HepG2 (cell line): ENCODE data around the gene RNF25. TPM values are rescaled to one million over a fixed set of nuclear protein-coding genes. Genes with fewer than 3 reads are reported as not detected.
A peak's percentile ranks its signal among the peaks of the same experiment; 100 is the strongest.

ENCODE experiments used
- ARHGAP35 ChIP-seq: sonication (generic); formaldehyde crosslinking; IDR thresholded peaks from 2 replicates; pipeline ENCODE4 v1.9.0; 2022; ENCODE audit warnings: mild to moderate bottlenecking, inconsistent platforms, moderate library complexity, missing genetic modification reagents, borderline replicate concordance
- BRD4 ChIP-seq: sonication (generic); formaldehyde crosslinking; IDR thresholded peaks from 2 replicates; pipeline ENCODE4 v1.4.0; 2020; ENCODE audit warnings: missing genetic modification reagents
- EP300 ChIP-seq, 3 experiments: sonication (generic) in 1 of 3; formaldehyde crosslinking in 1 of 3; IDR thresholded peaks; 2 replicates each; pipeline versions ENCODE4 v1.5.1 to v1.6.1; 2011 to 2020; ENCODE audit warnings: low read depth in 2 of 3, low read length in 2 of 3, borderline replicate concordance in 1 of 3, improper control_type of control experiment in 1 of 3, mild to moderate bottlenecking in 1 of 3, missing genetic modification reagents in 1 of 3, moderate library complexity in 1 of 3
- ETV5 ChIP-seq: IDR thresholded peaks from 2 replicates; pipeline ENCODE4 v1.6.1; 2018; ENCODE audit warnings: missing biosample characterization, missing genetic modification reagents, inconsistent platforms, borderline replicate concordance
- GATAD1 ChIP-seq: IDR thresholded peaks from 2 replicates; pipeline ENCODE4 v1.6.1; 2016; ENCODE audit warnings: missing genetic modification reagents, missing compliant biosample characterization
- HHEX ChIP-seq: IDR thresholded peaks from 2 replicates; pipeline ENCODE4 v1.6.1; 2016; ENCODE audit warnings: control low read depth
- HNF4G ChIP-seq, 2 experiments: sonication (generic) in 1 of 2; formaldehyde crosslinking in 1 of 2; IDR thresholded peaks; 2 replicates each; pipeline versions ENCODE4 v1.4.0 to v1.6.1; 2011 to 2020; ENCODE audit warnings: borderline replicate concordance in 2 of 2, low read depth in 2 of 2, mild to moderate bottlenecking in 2 of 2, low read length in 1 of 2, missing genetic modification reagents in 1 of 2, moderate library complexity in 1 of 2
- KLF16 ChIP-seq, 2 experiments: sonication (generic) in 1 of 2; formaldehyde crosslinking in 1 of 2; IDR thresholded peaks; 2 replicates each; pipeline versions ENCODE4 v1.6.1 to v1.8.0; 2016 to 2023; ENCODE audit warnings: missing genetic modification reagents in 2 of 2, missing compliant biosample characterization in 1 of 2
- MATR3 ChIP-seq: sonication (generic); formaldehyde crosslinking; IDR thresholded peaks from 2 replicates; pipeline ENCODE4 v1.4.0; 2020; ENCODE audit warnings: missing genetic modification reagents
- MTF1 ChIP-seq: sonication (generic); formaldehyde crosslinking; IDR thresholded peaks from 2 replicates; pipeline ENCODE4 v1.5.0; 2020; ENCODE audit warnings: missing genetic modification reagents
- NCOR1 ChIP-seq: fragments of 200-600 bp; sonication (generic); IDR thresholded peaks from 2 replicates; pipeline ENCODE4 v1.7.0; 2017; ENCODE audit warnings: antibody characterized with exemption, low read length, borderline replicate concordance
- NR2F6 ChIP-seq, 2 experiments: IDR thresholded peaks; 2 replicates each; pipeline ENCODE4 v1.6.1; 2016; ENCODE audit warnings: antibody characterized with exemption in 1 of 2, mild to moderate bottlenecking in 1 of 2
- RARA ChIP-seq: IDR thresholded peaks from 2 replicates; pipeline ENCODE4 v1.6.1; 2016; ENCODE audit warnings: missing genetic modification reagents, missing compliant biosample characterization
- RBFOX2 ChIP-seq: fragments of 200-400 bp; formaldehyde crosslinking; IDR thresholded peaks from 2 replicates; pipeline ENCODE4 v1.6.1; 2017; ENCODE audit warnings: low read depth, mild to moderate bottlenecking, low read length
- TARDBP ChIP-seq: sonication (generic); formaldehyde crosslinking; IDR thresholded peaks from 2 replicates; pipeline ENCODE4 v1.8.0; 2022; ENCODE audit warnings: mild to moderate bottlenecking, missing genetic modification reagents
- ZNF160 ChIP-seq: sonication (generic); formaldehyde crosslinking; IDR thresholded peaks from 2 replicates; pipeline ENCODE4 v1.8.0; 2022; ENCODE audit warnings: mild to moderate bottlenecking, inconsistent platforms, missing genetic modification reagents
- ZNF572 ChIP-seq: sonication (generic); formaldehyde crosslinking; IDR thresholded peaks from 2 replicates; pipeline ENCODE4 v1.5.1; 2020; ENCODE audit warnings: mild to moderate bottlenecking, missing genetic modification reagents
- ZNF614 ChIP-seq: IDR thresholded peaks from 2 replicates; pipeline ENCODE4 v1.6.1; 2018; ENCODE audit warnings: missing biosample characterization, missing genetic modification reagents, inconsistent platforms, borderline replicate concordance
- ZNF775 ChIP-seq: sonication (generic); formaldehyde crosslinking; IDR thresholded peaks from 2 replicates; pipeline ENCODE4 v1.4.0; 2020; ENCODE audit warnings: missing genetic modification reagents, mild to moderate bottlenecking, moderate library complexity, borderline replicate concordance
- ZNF781 ChIP-seq: sonication (generic); formaldehyde crosslinking; IDR thresholded peaks from 2 replicates; pipeline ENCODE4 v1.5.1; 2020; ENCODE audit warnings: borderline replicate concordance, mild to moderate bottlenecking, missing genetic modification reagents; ENCODE audit errors: not compliant biosample characterization
- ZSCAN25 ChIP-seq: sonication (generic); formaldehyde crosslinking; IDR thresholded peaks from 2 replicates; pipeline ENCODE4 v1.8.0; 2022; ENCODE audit warnings: mild to moderate bottlenecking, missing genetic modification reagents
- polyA plus RNA-seq, 8 experiments: library from polyadenylated mRNA; depleted of rRNA in 3 of 8; stranded (reverse) in 7 of 8; unstranded in 1 of 8; fragments of >200 nt; fragmentation: Illumina TruSeq in 4 of 8; extraction: Trizol in 4 of 8; gene quantifications; 2 replicates each; pipeline versions ENCODE4 v1.2.1 to v1.2.3, GENCODE V29; 2011 to 2016; ENCODE audit warnings: low read depth in 4 of 8, missing spikeins in 1 of 8, mixed read lengths in 1 of 8; ENCODE audit not compliant: insufficient read depth in 1 of 8
- total RNA-seq, 5 experiments: library from RNA; depleted of rRNA; stranded (reverse); fragments of >200 nt; fragmentation: Illumina TruSeq; extraction: Trizol; gene quantifications; 2 replicates each; pipeline ENCODE4 v1.2.3, GENCODE V29; 2016; ENCODE audit warnings: low read depth in 1 of 5
- TF ChIP-seq, protein P1 (sequence below): sonication (generic); formaldehyde crosslinking; conservative IDR thresholded peaks from 2 replicates; pipeline ENCODE4 v1.8.0; 2022; ENCODE audit warnings: low read depth, missing genetic modification reagents
- TF ChIP-seq, protein P2 (sequence below): IDR thresholded peaks from 2 replicates; pipeline ENCODE4 v1.6.1; 2016; ENCODE audit warnings: mild to moderate bottlenecking, missing biosample characterization, missing genetic modification reagents
- TF ChIP-seq, protein P3 (sequence below): sonication (generic); formaldehyde crosslinking; IDR thresholded peaks from 2 replicates; pipeline ENCODE4 v1.5.0; 2020; ENCODE audit warnings: mild to moderate bottlenecking, missing genetic modification reagents

Gene RNF25
- total and polyA plus RNA-seq, 2 of the 13 experiments (the other 11 are each of a cell fraction or from before 2014, with no cell fraction given) = 37.0 to 87.6 TPM

DNA sequence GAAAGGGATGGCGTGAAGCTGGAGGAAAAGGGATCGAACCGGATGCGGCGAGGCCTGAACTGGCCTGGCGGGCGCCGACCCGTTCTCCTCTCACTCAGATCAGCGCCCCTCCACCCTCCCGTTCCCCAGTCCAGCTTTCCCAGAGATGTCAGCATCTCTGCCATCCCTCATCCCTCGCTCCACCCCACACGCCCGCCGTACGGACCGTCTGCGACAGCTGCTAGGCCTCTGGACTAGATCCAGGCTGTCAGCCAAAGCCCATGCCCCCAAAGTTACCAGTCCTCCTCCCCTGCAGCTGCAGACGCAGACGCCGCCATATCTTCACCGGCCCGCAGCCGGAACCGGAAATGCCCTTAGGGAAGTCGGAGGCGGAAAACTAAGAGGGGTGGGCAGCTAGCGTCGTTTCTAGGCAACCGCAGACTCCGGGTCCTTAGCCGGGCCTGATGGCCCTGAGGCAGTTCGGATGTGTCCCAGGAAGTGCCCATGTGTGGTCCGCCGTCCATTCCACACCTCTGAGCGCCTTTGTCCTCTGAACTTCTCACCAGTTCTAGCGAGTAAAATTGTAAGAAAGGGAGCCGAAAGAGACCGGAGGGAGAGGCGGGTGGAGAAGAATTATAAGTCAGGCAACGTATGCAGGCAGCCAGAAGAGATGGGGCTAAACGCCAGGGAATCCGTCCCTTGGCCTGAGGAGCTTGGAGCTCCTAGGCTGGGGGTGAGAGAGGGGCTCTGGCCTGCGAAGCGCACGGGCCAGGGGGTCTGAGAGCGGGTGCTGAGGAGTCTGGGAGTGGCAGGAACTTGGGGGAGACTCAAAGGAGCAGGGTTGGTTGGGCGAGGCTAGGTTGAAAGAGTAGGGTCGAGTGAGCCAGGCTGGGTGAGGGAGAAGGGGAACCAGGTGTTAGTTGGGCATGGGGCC lies at the start of gene RNF25, which contains the start of gene STK36 (continued):
- peak; percentile 18; the same call in 1 of the 2 replicates for TF ChIP-seq ZSCAN25 (CRISPR knock-in tag)
- TF ChIP-seq EP300 (IDR thresholded peaks at IDR 0.05; ENCODE audit: low read depth in 2 of 2, low read length in 2 of 2) = no peak
- peak; percentile 53; the same call in 1 of the 2 replicates for TF ChIP-seq EP300 (CRISPR knock-in tag; IDR thresholded peaks at IDR 0.05; ENCODE audit: borderline replicate concordance)
- TF ChIP-seq GATAD1 (CRISPR knock-in tag) = peak; percentile 97
- TF ChIP-seq HNF4G (IDR thresholded peaks at IDR 0.05; ENCODE audit: borderline replicate concordance, low read depth, low read length) = no peak
- no peak for TF ChIP-seq HNF4G (CRISPR knock-in tag; IDR thresholded peaks at IDR 0.05; ENCODE audit: borderline replicate concordance, low read depth)
- 0 out of 2 replicates have a peak, but pooled peaks have one; percentile 33 for TF ChIP-seq BRD4 (CRISPR knock-in tag)
- TF ChIP-seq ETV5 (CRISPR knock-in tag) = peak; percentile 85
- TF ChIP-seq, protein P1, sequence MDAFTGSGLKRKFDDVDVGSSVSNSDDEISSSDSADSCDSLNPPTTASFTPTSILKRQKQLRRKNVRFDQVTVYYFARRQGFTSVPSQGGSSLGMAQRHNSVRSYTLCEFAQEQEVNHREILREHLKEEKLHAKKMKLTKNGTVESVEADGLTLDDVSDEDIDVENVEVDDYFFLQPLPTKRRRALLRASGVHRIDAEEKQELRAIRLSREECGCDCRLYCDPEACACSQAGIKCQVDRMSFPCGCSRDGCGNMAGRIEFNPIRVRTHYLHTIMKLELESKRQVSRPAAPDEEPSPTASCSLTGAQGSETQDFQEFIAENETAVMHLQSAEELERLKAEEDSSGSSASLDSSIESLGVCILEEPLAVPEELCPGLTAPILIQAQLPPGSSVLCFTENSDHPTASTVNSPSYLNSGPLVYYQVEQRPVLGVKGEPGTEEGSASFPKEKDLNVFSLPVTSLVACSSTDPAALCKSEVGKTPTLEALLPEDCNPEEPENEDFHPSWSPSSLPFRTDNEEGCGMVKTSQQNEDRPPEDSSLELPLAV = no peak
- no peak; the same call in 1 of the 2 replicates for TF ChIP-seq RARA (CRISPR knock-in tag)
- TF ChIP-seq, protein P2, sequence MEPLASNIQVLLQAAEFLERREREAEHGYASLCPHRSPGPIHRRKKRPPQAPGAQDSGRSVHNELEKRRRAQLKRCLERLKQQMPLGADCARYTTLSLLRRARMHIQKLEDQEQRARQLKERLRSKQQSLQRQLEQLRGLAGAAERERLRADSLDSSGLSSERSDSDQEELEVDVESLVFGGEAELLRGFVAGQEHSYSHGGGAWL (CRISPR knock-in tag) = peak; percentile 63; the same call in 1 of the 2 replicates
- no peak for TF ChIP-seq NR2F6 (IDR thresholded peaks at IDR 0.05)
- TF ChIP-seq NR2F6 (CRISPR knock-in tag; IDR thresholded peaks at IDR 0.05) = peak; percentile 26; the same call in 1 of the 2 replicates
- TF ChIP-seq RBFOX2 = peak; percentile 71
- no peak for TF ChIP-seq NCOR1
- no peak for TF ChIP-seq ZNF775
- no peak for TF ChIP-seq MTF1 (CRISPR knock-in tag)
- peak; percentile 78; the same call in 1 of the 2 replicates for TF ChIP-seq TARDBP (CRISPR knock-in tag)
- peak in 1 of 2 experiments; percentile 59; a peak in 1 of 4 replicates for TF ChIP-seq KLF16 (CRISPR knock-in tag; IDR thresholded peaks at IDR 0.05)
- no peak for TF ChIP-seq HHEX (CRISPR knock-in tag)
- no peak for TF ChIP-seq ZNF160
- TF ChIP-seq, protein P3, sequence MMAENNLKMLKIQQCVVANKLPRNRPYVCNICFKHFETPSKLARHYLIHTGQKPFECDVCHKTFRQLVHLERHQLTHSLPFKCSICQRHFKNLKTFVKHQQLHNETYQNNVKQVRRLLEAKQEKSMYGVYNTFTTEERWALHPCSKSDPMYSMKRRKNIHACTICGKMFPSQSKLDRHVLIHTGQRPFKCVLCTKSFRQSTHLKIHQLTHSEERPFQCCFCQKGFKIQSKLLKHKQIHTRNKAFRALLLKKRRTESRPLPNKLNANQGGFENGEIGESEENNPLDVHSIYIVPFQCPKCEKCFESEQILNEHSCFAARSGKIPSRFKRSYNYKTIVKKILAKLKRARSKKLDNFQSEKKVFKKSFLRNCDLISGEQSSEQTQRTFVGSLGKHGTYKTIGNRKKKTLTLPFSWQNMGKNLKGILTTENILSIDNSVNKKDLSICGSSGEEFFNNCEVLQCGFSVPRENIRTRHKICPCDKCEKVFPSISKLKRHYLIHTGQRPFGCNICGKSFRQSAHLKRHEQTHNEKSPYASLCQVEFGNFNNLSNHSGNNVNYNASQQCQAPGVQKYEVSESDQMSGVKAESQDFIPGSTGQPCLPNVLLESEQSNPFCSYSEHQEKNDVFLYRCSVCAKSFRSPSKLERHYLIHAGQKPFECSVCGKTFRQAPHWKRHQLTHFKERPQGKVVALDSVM (CRISPR knock-in tag) = peak; percentile 71
- no peak for TF ChIP-seq ZNF781 (CRISPR knock-in tag)
- TF ChIP-seq MATR3 (CRISPR knock-in tag) = no peak
- TF ChIP-seq ZNF572 (CRISPR knock-in tag) = peak; percentile 91
- peak; percentile 11; the same call in 1 of the 2 replicates for TF ChIP-seq ZNF614 (CRISPR knock-in tag)
- peak; percentile 38; the same call in 1 of the 2 replicates for TF ChIP-seq ARHGAP35 (CRISPR knock-in tag)
